H1 (cell line): ENCODE measurements around the gene PRR29. TPM values are rescaled to one million over a fixed set of nuclear protein-coding genes. Genes with fewer than 3 reads are reported as not detected.

Experiments
- CTCF ChIA-PET: fragments of 300-600 bp; sonication (Branson Sonifier 250); formaldehyde crosslinking; loops from one replicate; lab custom pipeline; 2021; ENCODE audit not compliant: partially characterized antibody; lab: Charles Lee
- POLR2A ChIA-PET: fragments of 300-600 bp; sonication (Branson Sonifier 250); formaldehyde crosslinking; loops from one replicate; lab custom pipeline; 2021; ENCODE audit warnings: inconsistent platforms; ENCODE audit not compliant: partially characterized antibody; lab: Charles Lee
- DNase-seq, 2 experiments: peaks; one replicate each; pipeline versions ENCODE4 v3.0.0 to v3.0.0-alpha.2; 2010 to 2022; ENCODE audit warnings: low spot score in 2 of 2, low read depth in 1 of 2, mixed read lengths in 1 of 2
- FAIRE-seq: peaks from 2 replicates; lab custom pipeline; 2011; peaks lifted over from hg19 to GRCh38; lab: Jason Lieb, UNC
- H2AFZ ChIP-seq: 2 replicates; pipeline ENCODE4 v1.8.1; 2012; ENCODE audit warnings: low read length, inconsistent platforms
- H2AK5ac ChIP-seq: 2 replicates; pipeline ENCODE4 v1.6.1; 2013; ENCODE audit warnings: low read depth, low read length
- H2BK120ac ChIP-seq: replicated peaks from 2 replicates; pipeline ENCODE3; 2013; ENCODE audit warnings: low read depth, low read length, inconsistent platforms
- H2BK12ac ChIP-seq: 2 replicates; pipeline ENCODE4 v1.6.1; 2013; ENCODE audit warnings: low read depth, low read length
- H2BK15ac ChIP-seq: 2 replicates; pipeline ENCODE4 v1.6.1; 2013; ENCODE audit warnings: low read length
- H2BK20ac ChIP-seq: 2 replicates; pipeline ENCODE4 v1.6.1; 2013; ENCODE audit warnings: low read length
- H2BK5ac ChIP-seq: 2 replicates; pipeline ENCODE4 v1.6.1; 2013; ENCODE audit warnings: low read depth, low read length
- H3K14ac ChIP-seq: 2 replicates; pipeline ENCODE4 v1.6.1; 2013; ENCODE audit warnings: inconsistent platforms; ENCODE audit not compliant: insufficient read length
- H3K18ac ChIP-seq: 2 replicates; pipeline ENCODE4 v1.6.1; 2013; ENCODE audit warnings: low read length; ENCODE audit errors: extremely low read depth
- H3K23ac ChIP-seq: 2 replicates; pipeline ENCODE4 v1.6.1; 2013; ENCODE audit warnings: inconsistent platforms; ENCODE audit not compliant: insufficient read length
- H3K23me2 ChIP-seq: 2 replicates; pipeline ENCODE4 v1.6.1; 2013; ENCODE audit warnings: low read depth, low read length
- H3K27ac ChIP-seq: 2 replicates; pipeline ENCODE4 v1.6.1; 2011; ENCODE audit warnings: low read depth, low read length, inconsistent platforms
- H3K27me3 ChIP-seq, 4 experiments: replicated peaks in 1 of 4; 1 replicate in 1 of 4; 2 replicates in 3 of 4; pipeline versions ENCODE4 v1.6.1 to v1.8.1; 2011 to 2013; ENCODE audit warnings: low read length in 3 of 4, mild to moderate bottlenecking in 3 of 4, inconsistent platforms in 2 of 4, mixed read lengths in 2 of 4, moderate library complexity in 1 of 4; ENCODE audit not compliant: control insufficient read depth in 3 of 4, insufficient read depth in 3 of 4; ENCODE audit errors: extremely low read depth in 1 of 4
- H3K36me3 ChIP-seq, 4 experiments: 2 replicates each; pipeline versions ENCODE4 v1.6.1 to v1.8.1; 2011 to 2013; ENCODE audit warnings: mild to moderate bottlenecking in 4 of 4, low read length in 3 of 4, moderate library complexity in 2 of 4, control low read depth in 1 of 4, inconsistent platforms in 1 of 4; ENCODE audit not compliant: insufficient read depth in 4 of 4, control insufficient read depth in 2 of 4
- H3K4ac ChIP-seq: replicated peaks from 2 replicates; pipeline ENCODE3; 2013; ENCODE audit warnings: low read length, low read depth, mixed read lengths, inconsistent platforms; ENCODE audit not compliant: insufficient read length
- H3K4me1 ChIP-seq, 4 experiments: replicated peaks in 1 of 4; 1 replicate in 1 of 4; 2 replicates in 3 of 4; pipeline versions ENCODE4 v1.6.1 to v1.8.1; 2011 to 2013; ENCODE audit warnings: low read length in 3 of 4, inconsistent platforms in 2 of 4, mixed read lengths in 1 of 4; ENCODE audit not compliant: insufficient read depth in 4 of 4, control insufficient read depth in 3 of 4
- H3K4me2 ChIP-seq, 2 experiments: 2 replicates each; pipeline versions ENCODE4 v1.6.1 to v1.8.1; 2011 to 2013; ENCODE audit warnings: low read depth in 2 of 2, low read length in 2 of 2, control low read depth in 1 of 2, inconsistent platforms in 1 of 2, mild to moderate bottlenecking in 1 of 2; ENCODE audit not compliant: insufficient read depth in 1 of 2
- H3K4me3 ChIP-seq, 4 experiments: fragments of 200-600, 300-600 bp in 1 of 4; sonication (generic), shearing (Covaris generic), sonication (Bioruptor Twin) in 1 of 4; 2 replicates each; pipeline versions ENCODE4 v1.5.1 to v1.8.1; 2011 to 2016; ENCODE audit warnings: low read length in 4 of 4, low read depth in 3 of 4, control low read depth in 2 of 4, inconsistent platforms in 2 of 4, mild to moderate bottlenecking in 2 of 4, mixed read lengths in 1 of 4, moderate library complexity in 1 of 4; ENCODE audit not compliant: insufficient read depth in 2 of 4; ENCODE audit errors: extremely low read depth in 1 of 4
- H3K56ac ChIP-seq: replicated peaks from 2 replicates; pipeline ENCODE3; 2013; ENCODE audit warnings: low read depth, mild to moderate bottlenecking, mixed read lengths, low read length, inconsistent platforms; ENCODE audit not compliant: insufficient read length
- H3K79me1 ChIP-seq: 2 replicates; pipeline ENCODE4 v1.6.1; 2013; ENCODE audit warnings: low read depth, low read length, control low read depth
- H3K79me2 ChIP-seq, 2 experiments: 2 replicates each; pipeline versions ENCODE4 v1.6.1 to v1.8.1; 2012 to 2013; ENCODE audit warnings: low read length in 2 of 2, mild to moderate bottlenecking in 2 of 2, inconsistent platforms in 1 of 2; ENCODE audit not compliant: insufficient read depth in 2 of 2, control insufficient read depth in 1 of 2
- H3K9ac ChIP-seq, 4 experiments: replicated peaks in 1 of 4; 1 replicate in 1 of 4; 2 replicates in 3 of 4; pipeline versions ENCODE4 v1.6.1 to v1.8.1; 2011 to 2013; ENCODE audit warnings: low read depth in 3 of 4, low read length in 3 of 4, control low read depth in 2 of 4, mild to moderate bottlenecking in 2 of 4, moderate library complexity in 2 of 4, inconsistent platforms in 1 of 4; ENCODE audit errors: extremely low read depth in 1 of 4
- H3K9me3 ChIP-seq, 2 experiments: 2 replicates each; pipeline versions ENCODE4 v1.6.1 to v1.8.1; 2012 to 2013; ENCODE audit warnings: mild to moderate bottlenecking in 2 of 2, moderate library complexity in 2 of 2, control low read depth in 1 of 2, inconsistent platforms in 1 of 2, low read depth in 1 of 2, low read length in 1 of 2, mixed read lengths in 1 of 2; ENCODE audit not compliant: insufficient read depth in 2 of 2
- H4K20me1 ChIP-seq, 2 experiments: replicated peaks in 1 of 2; 2 replicates each; pipeline versions ENCODE3 to v1.8.1; 2011 to 2013; ENCODE audit warnings: inconsistent platforms in 2 of 2, low read length in 2 of 2, mild to moderate bottlenecking in 1 of 2; ENCODE audit not compliant: insufficient read depth in 2 of 2, control insufficient read depth in 1 of 2
- H4K5ac ChIP-seq: 2 replicates; pipeline ENCODE4 v1.6.1; 2013; ENCODE audit warnings: low read length, low read depth, mixed read lengths, inconsistent platforms; ENCODE audit not compliant: insufficient read length
- H4K8ac ChIP-seq: 2 replicates; pipeline ENCODE4 v1.8.0; 2013; ENCODE audit warnings: mild to moderate bottlenecking, moderate library complexity, low read length, inconsistent platforms; ENCODE audit not compliant: insufficient read depth; ENCODE audit errors: extremely low read depth
- H4K91ac ChIP-seq: replicated peaks from 2 replicates; pipeline ENCODE3; 2013; ENCODE audit warnings: low read length, mixed read lengths, inconsistent platforms; ENCODE audit not compliant: insufficient read length
- ATF2 ChIP-seq: IDR thresholded peaks from 2 replicates; pipeline ENCODE4 v1.6.1; 2012; ENCODE audit warnings: low read length, inconsistent platforms
- ATF3 ChIP-seq: IDR thresholded peaks from 2 replicates; pipeline ENCODE4 v1.6.1; 2011; ENCODE audit warnings: low read depth, mild to moderate bottlenecking, low read length; ENCODE audit not compliant: insufficient read depth
- CBX8 ChIP-seq: fragments of 300-800, 300-1000 bp; sonication (generic); IDR thresholded peaks from 2 replicates; pipeline ENCODE4 v1.7.1; 2016; ENCODE audit warnings: low read depth, low read length, borderline replicate concordance
- CHD2 ChIP-seq: IDR thresholded peaks from 2 replicates; pipeline ENCODE4 v1.6.1; 2012; ENCODE audit warnings: low read length, improper control_type of control experiment
- CREB1 ChIP-seq: IDR thresholded peaks from 2 replicates; pipeline ENCODE4 v1.6.1; 2012; ENCODE audit warnings: inconsistent platforms
- HDAC6 ChIP-seq: IDR thresholded peaks from one replicate; pipeline ENCODE4 v1.7.1; 2012; ENCODE audit warnings: low read depth, mild to moderate bottlenecking, inconsistent platforms, low read length, moderate library complexity
- JUN ChIP-seq: IDR thresholded peaks from 2 replicates; pipeline ENCODE4 v1.6.1; 2011; ENCODE audit warnings: low read depth, mild to moderate bottlenecking, improper control_type of control experiment, low read length
- POLR2A ChIP-seq, 2 experiments: IDR thresholded peaks; 1 replicate in 1 of 2; 2 replicates in 1 of 2; pipeline ENCODE4 v1.6.1; 2011; ENCODE audit warnings: low read depth in 2 of 2, low read length in 2 of 2, mild to moderate bottlenecking in 2 of 2; ENCODE audit errors: control extremely low read depth in 1 of 2
- RBBP5 ChIP-seq: IDR thresholded peaks from 2 replicates; pipeline ENCODE4 v1.7.1; 2012; ENCODE audit warnings: low read depth, mild to moderate bottlenecking, inconsistent platforms, low read length, moderate library complexity, borderline replicate concordance
- SIN3A ChIP-seq, 2 experiments: IDR thresholded peaks in 1 of 2; conservative IDR thresholded peaks in 1 of 2; 2 replicates each; pipeline ENCODE4 v1.6.1; 2011 to 2012; ENCODE audit warnings: low read length in 2 of 2, improper control_type of control experiment in 1 of 2, low read depth in 1 of 2, mild to moderate bottlenecking in 1 of 2
- TAF7 ChIP-seq: optimal IDR thresholded peaks from 2 replicates; pipeline ENCODE3; 2011; ENCODE audit warnings: low read depth, mild to moderate bottlenecking, inconsistent platforms, low read length, moderate library complexity, borderline replicate concordance
- WGBS, 2 experiments: shearing (Covaris generic) in 1 of 2; methylation state at CpG; one replicate each; pipeline versions ENCODE4 v1.1.6 to v1.1.7; 2013 to 2015; ENCODE audit warnings: low lambda C conversion rate in 2 of 2, mixed read lengths in 2 of 2, inconsistent platforms in 1 of 2, low coverage in 1 of 2, missing lambda C conversion rate in 1 of 2; ENCODE audit not compliant: insufficient replicate concordance in 2 of 2, insufficient coverage in 1 of 2, insufficient read length in 1 of 2; ENCODE audit errors: extremely low coverage in 1 of 2, missing lambda C conversion rate in 1 of 2; 5-methylcytosine and 5-hydroxymethylcytosine counted together
- polyA plus RNA-seq, 7 experiments: library from polyadenylated mRNA; depleted of rRNA in 3 of 7; stranded (reverse) in 5 of 7; unstranded in 2 of 7; fragments of >200 nt in 5 of 7; fragments of 200-250 nt in 2 of 7; gene quantifications; 1 replicate in 5 of 7; 2 replicates in 1 of 7; 4 replicates in 1 of 7; pipeline versions ENCODE4 v1.2.1 to v1.2.3, GENCODE V29; 2011 to 2013; ENCODE audit warnings: missing spikeins in 2 of 7, mixed read lengths in 2 of 7
- total RNA-seq: library from RNA; stranded (reverse); fragmentation: NEBNext Ultra II Directional; extraction: Animal tissue kit (Norgen Biotek cat#: 25700); gene quantifications from 2 replicates; pipeline ENCODE4 v1.2.1, GENCODE V29; 2021

PRR29 gene
- total and polyA plus RNA-seq, 2 of the 8 experiments (the other 6 are each of a cell fraction or from before 2014, with no cell fraction given): 0.67 to 0.83 TPM

DNA sequence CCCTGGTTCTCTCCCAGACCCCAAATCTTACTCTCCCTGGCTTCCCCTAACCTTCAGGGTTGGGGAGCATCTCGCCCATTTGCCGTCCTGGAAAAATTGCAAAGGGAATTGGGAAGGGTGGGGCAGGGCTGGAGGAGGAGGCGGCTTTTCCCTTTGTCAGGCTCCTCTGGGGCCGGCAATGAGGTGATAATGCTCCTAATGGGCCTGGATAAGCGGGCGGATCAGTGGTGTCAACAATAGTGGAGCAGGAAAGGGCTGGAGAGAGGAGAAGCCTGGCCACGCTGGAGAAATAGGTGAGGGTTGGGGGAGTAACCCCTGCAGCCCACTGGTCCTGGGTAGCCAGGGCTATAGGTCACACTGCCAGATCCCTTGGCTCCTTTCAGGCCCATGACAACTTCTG, 37.7 kb upstream of the PRR29 start:
- H4K8ac ChIP-seq: no peak overlapping the region
- H4K20me1 ChIP-seq: peaks cover 0 to 4% of the 10 kb centered on the region in 2 experiments
- H2BK5ac ChIP-seq: 0 out of 2 replicates have a peak overlapping the region, but pooled peaks have one; percentile 66
- WGBS, 2 experiments: 64% methylated on average over 7 of the region's 7 CpGs; no CpG with 5 or more reads in 1 of the 2 experiments
- no peak overlapping the region for H2BK120ac ChIP-seq
- no peaks in the 10 kb centered on the region for H3K27me3 ChIP-seq
- H2BK15ac ChIP-seq: 0 out of 2 replicates have a peak overlapping the region, but pooled peaks have one; percentile 19
- H4K5ac ChIP-seq: no peak overlapping the region
- no peak overlapping the region for H3K4ac ChIP-seq
- no peak overlapping the region for H2AFZ ChIP-seq
- POLR2A ChIA-PET: interaction anchor here (0.7 to 3.3 kb wide), 6 partner anchors 9 to 1322 kb away, joined by 3 to 19 read pairs (median 4); no protein-coding TSS in a partner anchor
- FAIRE-seq (no peak), DNase-seq (no peak)
- 0 out of 2 replicates have a peak overlapping the region, but pooled peaks have one; percentile 50 for H2BK12ac ChIP-seq
- H3K18ac ChIP-seq: peak overlapping the region; percentile 9
- no peak overlapping the region; a peak in 1 of 7 replicates for H3K9ac ChIP-seq
- H3K79me2 ChIP-seq: no peaks in the 10 kb centered on the region
- H2BK20ac ChIP-seq: no peak overlapping the region
- H3K36me3 ChIP-seq: peaks cover 0 to 3% (median 0%) of the 10 kb centered on the region in 4 experiments; a peak in 1 of 8 replicates
- no peaks in the 10 kb centered on the region for H3K9me3 ChIP-seq
- H3K23ac ChIP-seq: no peak overlapping the region
- no peak overlapping the region for H3K14ac ChIP-seq
- H3K23me2 ChIP-seq: peaks cover 8% of the 10 kb centered on the region
- no peak overlapping the region for H4K91ac ChIP-seq
- no peak overlapping the region for H3K56ac ChIP-seq
- H3K27ac ChIP-seq: no peak overlapping the region
- 0 out of 2 replicates have a peak, but pooled peaks cover 2% of the 10 kb centered on the region for H3K79me1 ChIP-seq
- peak overlapping the region; percentile 29 to 62 (median 50); a peak in 6 of 8 replicates for H3K4me3 ChIP-seq
- peak overlapping the region; percentile 86; the same call in 1 of the 2 replicates for H2AK5ac ChIP-seq
- CTCF ChIA-PET: interaction anchor here (0.9 to 14.4 kb wide), 5 partner anchors 9 to 45 kb away, joined by 3 to 270 read pairs (median 36); partner anchors contain the start of genes CD79B, CSHL1 and GH1
- H3K4me2 ChIP-seq: peak overlapping the region; percentile 79 to 97
- peaks cover 0 to 20% (median 9%) of the 10 kb centered on the region in 4 experiments; a peak in 6 of 7 replicates for H3K4me1 ChIP-seq
- no peak for TF ChIP-seq HDAC6
- no peak for TF ChIP-seq CREB1
- no peak for TF ChIP-seq ATF3
- TF ChIP-seq SIN3A (conservative IDR thresholded peaks at IDR 0.05 in 1 of 2, IDR thresholded peaks at IDR 0.05 in 1 of 2; ENCODE audit: low read depth in 1 of 2, low read length in 2 of 2): no peak
- no peak for TF ChIP-seq CBX8
- TF ChIP-seq ATF2: no peak
- TF ChIP-seq POLR2A (IDR thresholded peaks at IDR 0.05; ENCODE audit: control extremely low read depth in 1 of 2, low read depth in 2 of 2, low read length in 2 of 2): no peak
- TF ChIP-seq CHD2: no peak
- no peak for TF ChIP-seq RBBP5
- TF ChIP-seq TAF7: no peak
- TF ChIP-seq JUN: no peak
